T-cell (primary cell): ENCODE data around the gene GNG14. TPM values are rescaled to one million over a fixed set of nuclear protein-coding genes. Genes with fewer than 3 reads are reported as not detected.

Experiments
- ATAC-seq, 4 experiments: fragments of 200-7000 bp in 3 of 4; fragments of 150-1000 bp in 1 of 4; cut with Tn5 transposase; replicated peaks in 1 of 4; 1 replicate in 3 of 4; 2 replicates in 1 of 4; pipeline ENCODE4 v1.10.0; 2021; ENCODE audit warnings: moderate library complexity in 3 of 4, mild to moderate bottlenecking in 2 of 4, moderate number of reproducible peaks in 1 of 4
- CTCF ChIA-PET, 2 donors: fragments of 300-600 bp; sonication (Branson Sonifier 250); formaldehyde crosslinking; loops; one replicate each; lab custom pipeline; 2022; ENCODE audit warnings: antibody characterized with exemption in 2 of 2; lab: Charles Lee
- POLR2A ChIA-PET, 2 donors: fragments of 300-600 bp; sonication (Branson Sonifier 250); formaldehyde crosslinking; loops; one replicate each; lab custom pipeline; 2022; ENCODE audit warnings: antibody characterized with exemption in 2 of 2; lab: Charles Lee
- DNase-seq, 35 experiments: peaks; one replicate each; pipeline versions ENCODE4 v3.0.0 to v3.0.0-alpha.2; 2013 to 2023
- H3K27ac ChIP-seq: one replicate; pipeline ENCODE4 v1.5.1; 2013; ENCODE audit warnings: low read length
- H3K27me3 ChIP-seq, 2 experiments: replicated peaks in 1 of 2; 1 replicate in 1 of 2; 2 replicates in 1 of 2; pipeline versions ENCODE4 v1.6.1 to v1.7.0; 2013; ENCODE audit warnings: low read length in 1 of 2, mixed read lengths in 1 of 2; ENCODE audit not compliant: control insufficient read depth in 2 of 2, insufficient read depth in 2 of 2; ENCODE audit errors: extremely low read depth in 1 of 2
- H3K36me3 ChIP-seq, 2 donors: 1 replicate in 1 of 2; 2 replicates in 1 of 2; pipeline versions ENCODE4 v1.6.1 to v1.7.0; 2013; ENCODE audit warnings: low read length in 1 of 2; ENCODE audit not compliant: control insufficient read depth in 2 of 2, insufficient read depth in 1 of 2; ENCODE audit errors: extremely low read depth in 1 of 2
- H3K4me1 ChIP-seq, 2 experiments: 1 replicate in 1 of 2; 2 replicates in 1 of 2; pipeline versions ENCODE4 v1.6.1 to v1.7.0; 2013; ENCODE audit warnings: low read length in 2 of 2, mixed read lengths in 1 of 2; ENCODE audit not compliant: insufficient read depth in 2 of 2, control insufficient read depth in 1 of 2; ENCODE audit errors: extremely low read depth in 1 of 2
- H3K4me3 ChIP-seq, 2 donors: 1 replicate in 1 of 2; 2 replicates in 1 of 2; pipeline versions ENCODE4 v1.5.1 to v1.7.0; 2013; ENCODE audit warnings: mild to moderate bottlenecking in 2 of 2, low read length in 1 of 2, moderate library complexity in 1 of 2; ENCODE audit not compliant: control insufficient read depth in 1 of 2; ENCODE audit errors: extremely low read depth in 1 of 2
- H3K9me3 ChIP-seq: 2 replicates; pipeline ENCODE4 v1.7.0; 2013
- H3K27ac Mint-ChIP-seq, 2 donors: one replicate each; pipeline ENCODE4 v1.8.0; 2020 to 2021; ENCODE audit warnings: mild to moderate bottlenecking in 2 of 2, mixed read lengths in 2 of 2
- H3K27me3 Mint-ChIP-seq, 2 donors: one replicate each; pipeline ENCODE4 v1.8.0; 2021 to 2022; ENCODE audit warnings: mixed read lengths in 2 of 2
- H3K36me3 Mint-ChIP-seq: one replicate; pipeline ENCODE4 v1.8.0; 2021; ENCODE audit warnings: mixed read lengths
- H3K4me1 Mint-ChIP-seq, 3 donors: one replicate each; pipeline ENCODE4 v1.8.0; 2020 to 2022; ENCODE audit warnings: mixed read lengths in 3 of 3, mild to moderate bottlenecking in 1 of 3
- H3K4me3 Mint-ChIP-seq, 3 donors: one replicate each; pipeline ENCODE4 v1.8.0; 2020 to 2022; ENCODE audit warnings: mild to moderate bottlenecking in 3 of 3, mixed read lengths in 3 of 3, moderate library complexity in 3 of 3
- H3K9me3 Mint-ChIP-seq, 3 donors: one replicate each; pipeline ENCODE4 v1.8.0; 2020 to 2022; ENCODE audit warnings: mixed read lengths in 3 of 3
- WGBS: methylation state at CpG from one replicate; pipeline ENCODE4 v1.1.5; 2013; ENCODE audit warnings: missing lambda C conversion rate; ENCODE audit not compliant: insufficient coverage; 5-methylcytosine and 5-hydroxymethylcytosine counted together
- total RNA-seq, 35 experiments: library from RNA in 6 of 35; stranded (reverse) in 6 of 35; fragments of 120-200 nt in 1 of 35; gene quantifications; one replicate each; pipeline versions ENCODE4 v1.2.1 to v1.2.4 and lab custom pipeline; 2013 to 2026

The GNG14 gene
- total RNA-seq, 5 donors from 2014 or later (not counting 1 experiment from before 2014, with no cell fraction given) = not detected

GRCh38 chr19:12655546-12655945, 32.3 kb upstream of the GNG14 start:
- Histone ChIP-seq H3K4me1 (no peaks in the 10 kb centered on the region), H3K36me3 (peaks cover 14 to 77% of the 10 kb centered on the region in 2 donors), H3K27me3 (no peaks in the 10 kb centered on the region), H3K9me3 (no peaks in the 10 kb centered on the region), H3K27ac (no peak overlapping the region), H3K4me3 (no peak overlapping the region)
- 99% methylated on average over 8 of the region's 8 CpGs for WGBS
- ChIA-PET CTCF (interaction anchor here (0.5 to 0.7 kb wide), 2 partner anchors 9 to 25 kb away, joined by 4 to 7 read pairs; no protein-coding TSS in a partner anchor), POLR2A (no interaction called here)
- no peaks in the 10 kb centered on the region for H3K9me3 Mint-ChIP-seq
- DNase-seq (no peak), ATAC-seq (no peak)
- no peak overlapping the region for H3K4me3 Mint-ChIP-seq
- no peaks in the 10 kb centered on the region for H3K27me3 Mint-ChIP-seq
- H3K4me1 Mint-ChIP-seq = peaks cover 0 to 5% (median 0%) of the 10 kb centered on the region in 3 donors
- H3K36me3 Mint-ChIP-seq = peaks cover 43% of the 10 kb centered on the region
- no peak overlapping the region for H3K27ac Mint-ChIP-seq

- Histone ChIP-seq H3K4me1 (no peaks in the 10 kb centered on the region), H3K36me3 (peaks cover 14 to 77% of the 10 kb centered on the region in 2 donors), H3K9me3 (no peaks in the 10 kb centered on the region), H3K4me3 (no peak overlapping the region), H3K27ac (no peak overlapping the region), H3K27me3 (no peaks in the 10 kb centered on the region)
- 97% methylated on average over 35 of the region's 50 CpGs for WGBS
- Mint-ChIP-seq H3K4me1 (peaks cover 0 to 5% (median 0%) of the 10 kb centered on the region in 3 donors), H3K4me3 (no peak overlapping the region), H3K27me3 (no peaks in the 10 kb centered on the region), H3K9me3 (no peaks in the 10 kb centered on the region), H3K36me3 (peaks cover 41% of the 10 kb centered on the region), H3K27ac (no peak overlapping the region)
- no peak for ATAC-seq
- DNase-seq = no peak
- POLR2A ChIA-PET = no interaction called here
- CTCF ChIA-PET = interaction anchor here in 1 of 2 donors (1.1 kb wide), 1 partner anchor 221 kb away, joined by 4 read pairs; no protein-coding TSS in a partner anchor
Measured at GRCh38 chr19:12656899-12657571, 30.8 kb upstream of the GNG14 start.

GRCh38 chr19:12657966-12658365, 29.8 kb upstream of the GNG14 start:
- peaks cover 0 to 5% (median 0%) of the 10 kb centered on the region in 3 donors for H3K4me1 Mint-ChIP-seq
- CTCF ChIA-PET = interaction anchor here in 1 of 2 donors (0.6 to 1.1 kb wide), 2 partner anchors 79 to 220 kb away, joined by 4 to 6 read pairs; no protein-coding TSS in a partner anchor

GRCh38 chr19:12660980-12661379, 26.8 kb upstream of the GNG14 start:
- H3K4me3 Mint-ChIP-seq = no peak overlapping the region
- ChIA-PET CTCF (interaction anchor here (0.5 to 1.1 kb wide), 3 partner anchors 11 to 1040 kb away, joined by 3 to 13 read pairs (median 3); no protein-coding TSS in a partner anchor), POLR2A (interaction anchor here in 1 of 2 donors (0.7 kb wide), 1 partner anchor 52 kb away, joined by 3 read pairs; no protein-coding TSS in a partner anchor)
- 85% methylated on average over 8 of the region's 12 CpGs for WGBS
- H3K36me3 Mint-ChIP-seq = peaks cover 33% of the 10 kb centered on the region
- Histone ChIP-seq H3K4me3 (no peak overlapping the region), H3K9me3 (no peaks in the 10 kb centered on the region), H3K36me3 (peaks cover 10 to 78% of the 10 kb centered on the region in 2 donors), H3K27ac (no peak overlapping the region), H3K4me1 (peaks cover 12 to 24% of the 10 kb centered on the region in 2 experiments), H3K27me3 (no peaks in the 10 kb centered on the region)
- no peaks in the 10 kb centered on the region for H3K9me3 Mint-ChIP-seq
- no peak for DNase-seq
- H3K27me3 Mint-ChIP-seq = no peaks in the 10 kb centered on the region
- H3K4me1 Mint-ChIP-seq = peaks cover 15 to 28% (median 20%) of the 10 kb centered on the region in 3 donors
- no peak overlapping the region for H3K27ac Mint-ChIP-seq
- no peak for ATAC-seq

More at GRCh38 chr19:12657966-12658365, 29.8 kb upstream of the GNG14 start:
- H3K27me3 ChIP-seq = no peaks in the 10 kb centered on the region
- H3K4me3 Mint-ChIP-seq = no peak overlapping the region
- no peak for ATAC-seq
- H3K36me3 Mint-ChIP-seq = peaks cover 41% of the 10 kb centered on the region
- H3K9me3 Mint-ChIP-seq = no peaks in the 10 kb centered on the region
- no peak overlapping the region for H3K4me3 ChIP-seq
- H3K27me3 Mint-ChIP-seq = no peaks in the 10 kb centered on the region
- POLR2A ChIA-PET = no interaction called here
- H3K27ac ChIP-seq = no peak overlapping the region
- peaks cover 14 to 82% of the 10 kb centered on the region in 2 donors for H3K36me3 ChIP-seq
- H3K9me3 ChIP-seq = no peaks in the 10 kb centered on the region
- no peaks in the 10 kb centered on the region for H3K4me1 ChIP-seq
- no peak for DNase-seq
- H3K27ac Mint-ChIP-seq = no peak overlapping the region
- WGBS = 97% methylated on average over 15 of the region's 22 CpGs

GRCh38 chr19:12664406-12665280, 23.2 kb upstream of the GNG14 start:
- peaks cover 19% of the 10 kb centered on the region for H3K36me3 Mint-ChIP-seq
- peak overlapping the region; percentile 84 to 89 for H3K4me3 ChIP-seq
- no peaks in the 10 kb centered on the region for H3K27me3 Mint-ChIP-seq
- ChIA-PET CTCF (interaction anchor here (0.6 to 1.4 kb wide), 3 partner anchors 100 to 134 kb away, joined by 4 to 5 read pairs (median 5); no protein-coding TSS in a partner anchor), POLR2A (no interaction called here)
- H3K9me3 Mint-ChIP-seq = no peaks in the 10 kb centered on the region
- H3K4me1 ChIP-seq = peaks cover 23 to 50% of the 10 kb centered on the region in 2 experiments
- no peaks in the 10 kb centered on the region for H3K27me3 ChIP-seq
- no peaks in the 10 kb centered on the region for H3K9me3 ChIP-seq
- 81% methylated on average over 29 of the region's 29 CpGs for WGBS
- H3K27ac ChIP-seq = peak overlapping the region; percentile 82
- peaks cover 6 to 52% of the 10 kb centered on the region in 2 donors for H3K36me3 ChIP-seq
- peak overlapping the region; percentile 91 to 97 (median 93) for H3K4me3 Mint-ChIP-seq
- peak overlapping the region; percentile 69 to 87 for H3K27ac Mint-ChIP-seq
- DNase-seq (no peak), ATAC-seq (no peak)
- H3K4me1 Mint-ChIP-seq = peaks cover 43 to 58% (median 45%) of the 10 kb centered on the region in 3 donors

- H3K27me3 Mint-ChIP-seq = no peaks in the 10 kb centered on the region
- POLR2A ChIA-PET = no interaction called here
- H3K27ac ChIP-seq = peak overlapping the region; percentile 82
- ATAC-seq (peak; percentile 35 to 55 (median 52)), DNase-seq (peak in 34 of 35 experiments; percentile 38 to 77 (median 54))
- no peaks in the 10 kb centered on the region for H3K9me3 ChIP-seq
- H3K4me3 Mint-ChIP-seq = peak overlapping the region; percentile 91 to 97 (median 93)
- H3K27me3 ChIP-seq = no peaks in the 10 kb centered on the region
- peaks cover 46 to 60% (median 46%) of the 10 kb centered on the region in 3 donors for H3K4me1 Mint-ChIP-seq
- peaks cover 13% of the 10 kb centered on the region for H3K36me3 Mint-ChIP-seq
- H3K27ac Mint-ChIP-seq = peak overlapping the region; percentile 69 to 87
- WGBS = 5% methylated on average over 10 of the region's 10 CpGs
- H3K9me3 Mint-ChIP-seq = no peaks in the 10 kb centered on the region
- peaks cover 23 to 56% of the 10 kb centered on the region in 2 experiments for H3K4me1 ChIP-seq
- CTCF ChIA-PET = interaction anchor here (0.6 to 1.7 kb wide), 4 partner anchors 25 to 133 kb away, joined by 4 to 6 read pairs (median 5); no protein-coding TSS in a partner anchor
- H3K4me3 ChIP-seq = peak overlapping the region; percentile 84 to 89
- peaks cover under 1 to 47% of the 10 kb centered on the region in 2 donors for H3K36me3 ChIP-seq
Measured at GRCh38 chr19:12665281-12665573, 22.6 kb upstream of the GNG14 start.
